HG03103 (cell line): ENCODE results near the gene UBE2I.

Experiments
- ATAC-seq: cut with Tn5 transposase; IDR thresholded peaks from one replicate; pipeline ENCODE4 v1.9.1; 2021; ENCODE audit warnings: low read depth; ENCODE audit not compliant: unreplicated experiment

UBE2I gene

DNA sequence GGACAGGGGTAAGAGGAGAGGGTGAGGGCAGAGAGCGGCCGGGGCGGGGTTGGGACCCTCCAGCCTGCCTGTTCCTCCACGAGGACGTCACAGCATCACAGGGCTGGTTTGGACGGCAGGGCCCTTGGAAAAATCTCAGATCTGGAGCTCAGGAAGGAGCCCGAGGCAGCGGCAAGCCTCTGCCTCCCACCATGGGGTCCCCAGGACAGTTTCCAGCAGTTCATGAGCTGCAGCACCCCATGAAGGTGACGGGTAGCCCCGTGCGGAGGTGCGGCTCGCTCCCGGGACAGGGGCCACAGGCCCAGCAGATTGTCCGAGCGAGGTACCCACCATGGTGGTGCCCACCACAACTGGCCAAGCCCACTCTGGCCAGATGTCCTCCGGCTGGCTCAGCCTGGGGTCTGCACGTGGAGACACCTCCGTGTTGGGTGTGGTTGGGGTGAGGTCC lies 32.3 kb upstream of the UBE2I start:
- ATAC-seq: no peak

DNA sequence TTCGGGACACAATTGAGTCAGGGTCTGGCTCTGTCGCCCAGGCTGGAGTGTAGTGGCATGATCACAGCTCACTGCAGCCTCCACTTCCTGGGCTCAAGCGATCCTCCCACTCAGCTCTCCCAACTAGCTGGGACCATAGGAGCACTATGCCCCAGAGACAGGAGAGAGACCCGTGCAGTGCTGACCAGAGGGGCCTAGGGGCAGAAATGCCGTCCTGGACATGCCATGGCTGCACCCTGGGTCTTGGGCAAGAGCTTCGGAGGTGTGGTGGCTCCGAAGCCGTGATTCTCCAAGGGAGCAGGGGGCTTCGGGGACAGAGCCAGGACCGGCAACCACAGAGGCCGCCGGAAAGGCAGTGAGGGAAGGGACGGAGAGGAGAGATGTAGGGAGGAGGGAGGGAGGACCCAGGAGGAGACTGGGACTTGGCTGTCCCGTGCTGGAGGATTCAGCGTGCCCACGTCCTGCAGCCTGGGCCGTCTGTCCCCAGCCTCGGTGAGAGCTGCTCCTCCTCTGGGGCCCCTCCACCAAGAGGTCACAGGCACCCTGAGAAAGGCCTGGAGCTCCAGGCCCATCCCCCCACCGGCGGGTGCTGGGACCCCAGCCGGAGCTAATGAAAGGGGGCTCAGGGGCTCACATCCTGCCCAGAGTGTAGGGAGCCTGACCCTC lies 31.7 kb upstream of the UBE2I start:
- ATAC-seq: no peak

DNA sequence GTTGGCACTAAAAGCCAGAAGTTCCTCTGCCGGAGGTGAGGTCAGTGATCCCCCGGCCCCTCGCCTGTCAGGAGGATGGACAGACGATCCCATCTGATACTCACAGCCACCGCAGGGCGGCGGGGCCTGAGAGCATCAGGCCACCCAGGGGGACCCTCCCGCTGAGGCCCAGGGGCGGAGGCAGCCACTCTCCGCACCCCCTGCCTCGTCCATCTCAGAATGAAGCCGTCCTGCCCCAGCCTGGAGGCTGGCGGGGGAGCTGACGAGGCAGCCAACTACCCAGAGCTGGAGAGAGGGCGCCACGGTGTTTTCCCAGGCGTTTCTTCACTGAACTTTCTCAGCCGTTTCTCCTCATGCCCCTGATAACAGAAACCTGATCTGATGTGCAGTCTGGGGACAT lies 31.0 kb upstream of the UBE2I start:
- ATAC-seq: no peak

DNA sequence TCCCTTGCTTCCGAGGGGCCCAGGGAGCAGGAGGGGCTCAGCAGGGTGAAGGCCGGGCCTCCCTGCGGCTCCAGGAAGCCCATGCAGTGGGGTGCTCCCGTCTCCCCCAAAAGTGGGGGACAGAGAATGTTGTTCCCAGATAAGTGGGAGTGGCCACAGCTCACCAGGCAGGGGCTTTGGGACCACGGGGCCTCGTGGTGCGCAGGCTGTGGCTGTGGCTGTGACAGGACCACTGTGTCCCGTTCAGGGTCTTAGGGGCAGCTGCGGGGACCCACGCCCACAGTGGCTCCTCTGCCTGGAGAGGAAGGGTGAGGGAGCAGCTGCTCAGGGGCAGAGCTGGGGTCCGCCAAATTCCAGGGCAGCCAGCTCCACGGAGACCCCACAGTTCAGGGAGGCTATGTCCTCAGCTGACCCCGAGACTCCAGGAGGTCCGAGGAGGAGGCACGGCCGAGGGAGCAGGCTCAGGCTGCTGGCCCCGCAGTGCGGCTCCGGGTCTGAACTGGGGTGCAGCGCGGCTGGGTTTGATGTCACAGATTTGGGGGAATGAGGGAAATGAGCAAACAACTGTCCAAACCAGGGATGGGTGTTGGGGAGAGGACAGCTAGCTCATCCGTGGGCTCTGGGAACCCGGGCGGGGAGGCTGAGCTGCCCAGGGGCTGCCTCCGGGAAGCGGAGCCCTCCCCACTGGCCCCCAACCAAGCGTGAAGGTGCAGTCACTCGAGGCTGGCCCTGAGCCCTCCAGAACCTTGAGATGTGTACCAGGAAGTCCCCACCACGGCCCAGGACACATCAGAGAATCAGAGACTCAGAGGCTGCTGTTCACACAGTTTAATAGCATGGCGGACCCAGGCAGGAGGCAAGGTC lies 30.1 kb upstream of the UBE2I start:
- ATAC-seq: no peak

DNA sequence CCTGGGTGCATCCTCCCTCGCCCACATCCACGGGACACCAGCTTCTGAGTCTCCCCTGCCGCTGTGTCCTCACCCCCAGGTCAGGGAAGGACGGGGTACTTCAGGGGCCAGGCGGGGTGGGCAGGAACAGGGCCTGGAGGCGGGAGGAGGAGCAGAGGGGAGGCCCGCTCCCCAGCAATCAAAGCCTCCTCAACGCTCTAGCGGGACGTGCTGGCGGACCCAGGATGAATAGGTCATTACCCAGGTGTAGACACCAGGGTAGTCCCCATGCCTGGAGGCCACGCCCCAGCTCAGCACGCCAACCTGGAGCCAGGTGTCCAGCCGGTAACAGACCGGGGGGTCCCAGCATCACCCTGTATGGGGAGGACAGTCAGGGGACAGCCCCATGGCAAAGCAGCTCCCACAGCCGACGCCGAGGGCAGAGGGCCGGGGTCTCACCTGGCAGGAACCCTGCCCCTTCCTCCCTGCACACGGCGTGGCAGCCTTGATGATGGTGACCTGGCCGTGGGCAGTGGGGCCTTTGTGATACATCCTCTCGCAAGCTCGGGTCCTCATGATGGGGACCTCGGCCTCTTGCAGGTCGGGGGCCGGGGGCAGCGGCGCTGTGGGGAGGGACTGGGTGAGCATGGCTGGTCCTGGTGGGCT lies 29.4 kb upstream of the UBE2I start:
- no peak for ATAC-seq

DNA sequence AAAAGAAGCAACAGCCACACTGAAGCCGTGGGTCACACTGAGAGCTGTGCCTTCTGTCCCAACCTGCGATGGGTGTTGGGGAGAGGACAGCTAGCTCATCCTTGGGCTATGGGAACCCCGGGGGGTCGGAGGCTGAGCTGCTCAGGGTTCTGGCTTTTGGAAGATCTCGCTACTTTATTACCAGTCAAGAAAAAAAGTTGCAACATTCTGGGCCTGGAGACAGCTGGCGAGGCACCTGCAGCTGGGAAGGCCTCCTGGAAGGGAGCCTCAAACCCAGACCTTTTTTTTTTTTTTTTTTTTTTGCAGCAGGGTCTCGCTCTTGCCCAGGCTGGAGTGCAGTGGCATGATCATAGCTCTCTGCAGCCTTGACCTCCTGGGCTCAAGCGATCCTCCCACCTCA lies 28.7 kb upstream of the UBE2I start:
- ATAC-seq: no peak

DNA sequence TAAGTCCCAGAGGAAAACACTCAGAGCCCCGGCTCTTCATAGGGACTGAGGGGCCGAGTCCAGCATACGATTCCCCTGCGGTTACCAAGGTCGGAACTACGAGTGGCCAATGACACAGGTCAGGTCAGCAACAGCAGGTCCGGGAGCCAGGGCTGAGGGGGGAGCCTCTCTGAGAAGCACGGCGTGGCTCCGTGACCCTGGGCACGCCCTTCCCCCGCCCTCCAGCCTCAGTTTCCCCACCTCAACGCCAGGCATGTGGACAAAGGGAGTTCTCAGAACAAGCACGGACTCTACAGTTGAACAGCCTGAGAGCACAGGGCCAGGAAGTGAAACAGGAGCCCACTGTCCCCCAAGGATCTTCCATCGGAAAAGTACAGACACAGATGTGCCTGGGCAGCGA lies 27.9 kb upstream of the UBE2I start:
- no peak for ATAC-seq

DNA sequence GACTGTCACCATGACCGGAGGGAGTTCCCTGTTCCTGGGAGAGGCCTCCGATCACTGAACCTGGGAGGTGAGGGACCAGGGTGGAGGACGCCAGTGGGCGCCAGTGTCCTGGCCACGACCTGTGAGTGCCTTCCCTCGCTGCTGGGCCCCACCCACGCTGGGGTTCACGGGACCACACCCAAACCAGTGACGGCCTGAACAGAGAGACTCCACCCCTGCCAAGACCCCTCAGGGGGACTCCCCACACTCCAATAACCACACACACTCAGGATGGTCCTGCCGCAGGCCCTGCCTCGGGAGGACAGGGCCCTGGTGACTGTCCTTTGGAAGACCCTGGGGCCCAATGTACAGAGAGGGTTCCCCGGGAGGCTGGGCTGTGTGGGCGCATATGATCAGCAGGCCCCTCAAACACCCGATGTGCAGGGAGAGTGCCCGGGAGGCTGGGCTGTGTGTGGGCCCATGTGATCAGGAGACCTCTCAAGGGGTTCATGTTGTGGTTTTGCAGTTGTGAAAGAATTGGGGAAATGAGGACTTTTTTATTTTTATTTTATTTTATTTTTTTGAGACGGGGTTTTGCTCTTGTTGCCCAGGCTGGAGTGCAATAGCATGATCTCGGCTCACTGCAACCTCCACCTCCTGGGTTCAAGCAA lies 27.0 kb upstream of the UBE2I start:
- no peak for ATAC-seq

DNA sequence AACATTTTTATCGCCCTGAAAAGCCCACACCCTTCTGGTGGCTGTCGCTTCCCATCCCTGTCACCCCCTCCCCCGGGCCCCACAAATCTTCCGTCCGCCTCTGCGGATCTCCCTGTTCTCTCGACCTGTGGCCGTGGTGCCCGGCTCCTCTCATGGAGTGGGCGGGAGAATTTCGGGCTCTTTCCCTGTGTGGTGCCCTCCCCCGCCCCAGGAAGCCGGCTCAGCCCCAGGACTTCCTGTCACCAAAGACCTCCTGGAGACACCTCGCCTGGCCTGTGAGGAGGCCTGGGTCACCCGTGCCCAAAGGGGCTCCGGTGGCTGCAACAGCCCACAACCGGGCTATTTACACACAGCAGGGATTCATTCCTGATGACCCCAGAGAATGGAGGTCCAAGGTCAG lies 26.1 kb upstream of the UBE2I start:
- ATAC-seq: no peak

DNA sequence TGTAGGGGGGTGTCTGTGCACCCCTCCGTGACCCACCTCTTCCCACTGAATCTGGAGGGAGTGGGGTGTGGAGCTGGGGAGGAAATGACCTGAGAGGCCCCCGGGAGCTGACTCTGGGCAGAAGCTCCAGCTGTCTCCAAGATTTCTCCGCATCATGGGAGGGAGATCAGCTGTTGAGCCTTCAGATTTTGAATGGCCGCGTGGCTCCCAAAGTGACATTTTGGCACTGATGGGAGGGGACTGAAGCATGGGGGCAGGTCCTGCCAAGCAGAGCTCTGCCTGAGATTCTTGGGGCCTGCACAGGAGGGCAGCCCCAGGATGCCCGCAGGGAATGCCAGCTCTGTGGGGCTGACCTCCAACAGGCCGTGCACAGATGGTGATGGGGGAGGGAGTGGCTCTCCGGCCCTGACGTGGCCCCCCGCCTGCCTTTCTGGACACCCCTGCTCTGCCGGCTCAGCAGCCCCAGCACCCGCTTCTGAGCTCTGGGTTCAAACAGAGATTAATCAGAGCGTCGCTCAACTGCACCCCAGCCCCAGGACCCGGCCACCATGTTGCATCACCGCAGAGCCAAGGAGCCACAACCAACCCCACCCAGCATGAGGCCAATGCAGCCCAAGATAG lies 25.3 kb upstream of the UBE2I start:
- no peak for ATAC-seq

DNA sequence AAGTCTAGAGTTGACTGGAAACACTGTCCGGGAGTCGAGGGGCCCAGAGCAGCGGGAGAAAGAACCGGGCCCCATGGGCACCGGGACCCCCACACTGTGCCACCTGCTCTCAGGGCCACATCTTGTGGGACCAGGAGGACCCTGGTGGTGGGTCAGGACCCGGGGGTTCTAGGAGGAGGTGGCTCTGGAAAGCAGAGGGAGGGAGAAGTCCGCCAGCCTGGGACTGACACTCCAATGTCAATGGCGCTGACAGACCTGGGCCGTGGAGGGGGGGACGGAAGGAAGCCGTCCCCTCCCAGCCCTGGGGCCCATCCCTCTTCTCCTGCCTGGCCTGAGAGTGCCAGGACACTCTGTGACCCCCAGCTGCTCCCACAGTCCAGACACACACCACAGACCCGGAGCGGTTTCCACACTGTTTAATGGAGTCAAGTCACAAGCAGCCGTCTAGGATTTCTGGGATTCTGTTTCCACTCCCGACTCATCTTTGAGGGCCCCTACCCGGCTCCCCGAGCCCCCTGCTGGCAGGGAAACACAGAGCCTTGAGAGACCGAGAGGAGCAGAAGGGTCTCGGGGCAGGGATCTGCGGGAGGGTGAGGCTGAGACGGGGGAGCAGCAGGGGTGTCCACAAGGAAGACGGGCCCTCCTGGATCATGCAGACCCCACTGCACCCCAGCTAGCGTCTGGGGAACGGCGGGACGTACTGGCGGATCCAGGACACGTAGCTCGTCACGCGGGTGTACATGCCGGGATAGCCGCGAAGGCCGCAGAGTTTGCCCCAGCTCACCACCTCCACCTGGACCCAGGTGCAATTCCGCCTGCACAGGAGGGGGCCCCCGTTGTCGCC lies 23.5 kb upstream of the UBE2I start:
- ATAC-seq: no peak

DNA sequence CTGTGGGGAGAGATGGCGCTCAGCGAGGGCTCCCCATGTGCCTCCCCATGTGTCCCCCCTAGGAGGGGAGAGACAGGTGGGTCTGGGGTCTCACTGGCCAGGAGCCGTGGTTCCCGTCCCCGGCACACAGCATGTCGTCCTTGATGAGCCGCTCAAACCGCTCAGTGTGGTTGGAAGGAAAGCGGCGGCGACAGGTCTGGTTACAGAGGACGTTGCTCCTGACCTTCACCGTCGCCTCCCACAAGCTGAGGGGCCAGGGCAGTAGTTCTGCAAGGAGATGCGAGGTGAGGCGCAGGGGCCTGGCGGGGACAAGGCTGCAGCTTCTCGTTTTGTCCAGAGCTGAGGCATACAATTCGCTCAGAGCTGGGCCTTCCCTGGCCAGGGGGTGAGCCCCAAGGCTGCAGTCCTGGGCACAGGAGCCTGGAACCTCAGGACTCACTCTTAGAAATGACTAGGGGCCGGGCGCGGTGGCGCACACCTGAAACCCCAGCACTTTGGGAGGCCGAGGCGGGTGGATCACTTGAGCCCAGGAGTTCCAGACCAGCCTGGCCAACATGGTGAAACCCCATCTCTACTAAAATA lies 22.8 kb upstream of the UBE2I start:
- no peak for ATAC-seq

DNA sequence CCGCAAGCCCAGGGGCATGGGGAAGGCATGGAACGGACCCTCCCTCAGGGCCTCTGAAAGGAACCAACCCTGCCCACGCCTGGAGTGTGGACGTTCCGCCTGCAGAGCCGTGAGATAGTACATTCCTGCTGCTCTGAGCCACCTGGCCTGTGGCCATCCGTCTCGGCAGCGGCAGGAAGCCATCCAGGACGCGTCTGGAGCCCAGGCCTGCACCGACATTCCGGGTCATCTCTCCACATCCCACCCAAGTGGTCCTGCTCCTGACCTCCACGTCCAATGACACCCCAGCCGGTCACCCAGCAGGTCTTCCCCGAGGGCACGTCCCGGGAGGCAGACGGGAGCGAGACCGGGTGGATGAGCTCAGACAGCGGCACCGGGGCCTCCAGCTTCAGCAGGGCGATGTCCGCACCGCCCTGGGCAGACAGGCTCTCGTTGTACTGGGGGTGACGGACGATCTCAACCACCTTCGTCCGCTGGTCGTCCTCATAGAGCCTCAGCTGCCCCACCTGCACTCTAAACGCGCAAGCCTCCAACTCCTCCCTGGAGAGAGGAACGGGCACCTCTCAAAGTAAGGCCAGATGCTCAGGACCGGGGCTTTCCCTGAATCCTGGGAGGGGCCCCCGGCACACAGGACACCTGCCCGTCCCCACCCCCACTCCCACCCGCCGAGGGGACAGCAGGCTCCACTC lies 21.3 kb upstream of the UBE2I start:
- no peak for ATAC-seq

DNA sequence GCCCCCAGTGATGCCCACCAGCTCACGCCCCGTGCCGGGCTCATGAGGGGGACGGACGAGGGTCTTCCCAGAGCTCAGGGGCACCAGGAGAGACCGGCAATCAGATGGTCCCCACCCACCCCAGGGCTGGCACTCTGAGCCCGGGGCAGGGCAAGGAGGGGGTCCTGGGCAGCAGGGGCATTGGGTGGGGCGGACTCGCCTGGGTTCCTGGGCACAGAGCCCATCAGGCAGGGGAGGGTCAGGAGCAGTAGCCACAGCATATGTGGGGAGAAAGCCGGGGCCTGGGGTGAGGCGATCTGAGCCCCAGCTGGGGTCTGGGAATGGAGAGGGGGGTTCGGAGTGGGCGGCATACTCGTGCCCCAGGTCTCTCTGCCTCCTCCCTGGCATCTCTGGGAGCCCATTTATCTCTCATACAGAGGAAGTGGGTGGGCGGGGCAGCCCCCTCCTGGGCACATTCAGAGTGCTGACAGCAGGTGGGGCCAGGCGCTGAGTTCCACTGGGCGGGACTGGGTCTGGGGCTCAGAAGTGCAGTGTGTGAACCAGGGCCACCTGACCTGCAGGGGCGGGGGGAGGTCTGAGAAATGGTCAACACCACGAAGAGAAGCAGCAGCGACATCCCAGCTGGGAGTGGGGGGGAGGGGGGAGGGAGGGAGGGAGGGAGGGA lies 20.5 kb upstream of the UBE2I start:
- ATAC-seq: no peak

DNA sequence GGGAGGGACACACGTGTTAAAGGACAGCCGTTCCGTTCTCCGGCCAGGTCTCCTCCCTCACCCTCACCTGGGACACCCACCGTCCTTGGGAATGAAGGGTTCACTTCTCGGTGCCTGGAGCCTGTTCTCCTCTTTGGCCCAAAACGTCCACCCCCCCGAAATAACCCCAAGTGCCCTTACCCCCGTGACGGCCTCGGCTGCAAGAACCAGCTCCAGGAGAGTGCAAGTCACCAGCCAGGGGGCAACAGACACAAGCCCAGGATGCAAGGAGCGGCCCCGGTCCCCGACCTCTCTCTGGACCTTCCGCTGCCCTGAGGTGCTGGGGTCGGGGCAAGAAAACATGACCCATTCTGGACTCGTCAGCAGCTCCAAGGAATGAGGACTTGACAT lies 20.0 kb upstream of the UBE2I start:
- no peak for ATAC-seq

DNA sequence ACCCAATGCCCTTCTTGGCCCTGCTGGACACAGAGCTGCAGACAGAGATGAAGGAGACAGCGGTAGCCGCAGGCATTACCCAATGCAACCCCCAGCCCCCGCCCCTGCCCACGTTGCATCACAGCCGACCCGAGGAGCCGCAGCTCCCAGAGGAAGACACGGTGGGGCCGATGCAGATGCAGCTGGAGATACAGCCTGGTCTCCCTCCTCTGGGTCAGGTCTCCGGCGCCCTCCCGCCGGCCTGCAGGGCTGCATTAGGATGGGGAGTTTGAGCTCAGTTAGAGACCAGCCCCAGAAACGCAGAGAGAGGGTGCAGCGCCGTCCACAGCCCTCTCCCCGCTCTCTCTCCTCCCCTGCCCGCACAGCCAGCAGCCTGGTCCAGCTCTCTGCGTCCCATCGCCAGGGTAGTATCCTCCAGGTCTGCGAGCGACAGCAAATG lies 19.4 kb upstream of the UBE2I start:
- no peak for ATAC-seq

DNA sequence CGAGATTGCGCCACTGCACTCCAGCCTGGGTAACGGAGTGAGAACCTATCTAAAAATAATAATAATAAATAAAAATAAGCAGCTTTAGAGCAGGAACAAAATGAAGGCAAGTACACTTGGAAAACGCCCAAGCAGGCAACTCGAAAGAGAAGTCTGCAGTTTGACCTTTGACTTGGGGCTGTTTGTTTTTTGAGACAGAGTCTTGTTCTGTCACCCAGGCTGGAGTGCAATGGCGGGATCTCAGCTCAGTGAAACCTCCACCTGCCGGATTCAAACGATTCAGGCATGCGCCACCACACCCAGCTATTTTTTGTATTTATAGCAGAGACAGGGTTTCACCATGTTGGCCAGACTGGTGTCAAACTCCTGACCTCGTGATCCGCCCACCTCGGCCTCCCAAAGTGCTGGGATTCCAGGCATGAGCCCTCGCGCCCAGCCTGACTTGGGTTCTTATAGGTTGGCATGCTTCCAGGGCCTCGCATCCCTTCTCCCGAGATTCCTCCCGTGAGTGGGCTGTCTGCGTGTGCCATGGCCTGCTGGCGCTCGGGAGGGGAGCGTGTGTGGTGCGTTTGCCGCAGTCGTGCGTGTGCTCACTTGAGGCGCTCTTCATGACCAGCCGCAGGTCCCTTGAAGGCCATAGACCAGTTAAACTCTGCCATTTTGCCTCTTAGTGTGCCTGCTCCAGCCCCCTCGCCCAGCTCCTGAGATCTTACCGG lies 18.4 kb upstream of the UBE2I start:
- no peak for ATAC-seq

DNA sequence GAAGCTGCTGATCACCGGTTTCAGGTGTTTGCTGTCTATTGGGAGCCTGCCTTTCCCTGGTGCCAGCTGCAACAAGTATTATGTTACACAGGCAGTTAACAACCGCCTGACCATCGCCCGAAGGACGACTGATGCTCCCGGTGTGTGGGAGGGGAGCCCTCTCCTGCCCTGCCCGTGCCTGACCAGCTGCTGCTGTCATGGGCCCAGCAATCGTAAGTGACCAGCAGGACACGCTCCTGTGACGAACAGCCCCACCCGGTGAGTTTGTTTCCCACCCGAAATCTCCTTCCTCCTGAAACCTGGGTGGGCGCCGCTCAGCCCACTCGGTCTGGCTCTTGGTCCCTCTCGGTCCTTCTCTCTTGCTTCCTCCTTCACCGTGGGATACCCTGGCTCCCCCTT lies 17.9 kb upstream of the UBE2I start:
- ATAC-seq: no peak
